ENCODE results near the gene SIGLEC11. TPM values are rescaled to one million over a fixed set of nuclear protein-coding genes. Genes with fewer than 3 reads are reported as not detected.

SIGLEC11 gene
- total RNA-seq, 1 donor from 2014 or later: 7.7 TPM

DNA sequence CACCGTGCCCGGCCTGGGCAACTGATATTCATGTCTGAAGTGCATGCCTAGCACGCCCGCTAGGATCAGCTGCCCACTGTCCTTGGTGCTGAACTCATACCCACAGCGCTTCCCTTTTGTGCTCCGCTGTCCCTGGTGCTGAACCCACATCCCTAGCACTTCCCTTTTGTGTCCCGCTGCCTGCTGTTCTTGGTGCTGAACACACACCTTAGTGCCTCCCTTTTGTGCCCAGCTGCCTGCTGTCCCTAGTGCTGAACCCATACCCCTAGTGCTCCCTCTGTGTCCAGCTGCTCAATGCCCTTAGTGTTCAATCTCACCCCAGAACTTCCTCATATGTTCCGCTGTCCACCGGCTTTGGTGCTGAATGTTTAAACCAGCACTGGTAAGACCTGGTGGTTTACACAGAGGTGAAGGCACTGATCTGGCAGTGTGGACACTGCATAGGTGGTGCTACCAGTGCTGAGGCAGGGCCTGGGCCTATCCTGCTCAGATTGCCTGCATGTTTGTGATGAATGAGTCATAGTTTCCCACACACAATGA is 26.3 kb upstream of the SIGLEC11 start:
- Histone ChIP-seq H3K36me3 (peaks cover 84% of the 10 kb centered on the region), H3K27me3 (ENCODE audit: low read depth) (no peaks in the 10 kb centered on the region), H3K27ac (no peak overlapping the region), H3K9me3 (no peaks in the 10 kb centered on the region), H3K4me1 (no peaks in the 10 kb centered on the region), H3K4me3 (no peak overlapping the region)
- ATAC-seq: peak; percentile 85 to 93
- TF ChIP-seq, protein P1, sequence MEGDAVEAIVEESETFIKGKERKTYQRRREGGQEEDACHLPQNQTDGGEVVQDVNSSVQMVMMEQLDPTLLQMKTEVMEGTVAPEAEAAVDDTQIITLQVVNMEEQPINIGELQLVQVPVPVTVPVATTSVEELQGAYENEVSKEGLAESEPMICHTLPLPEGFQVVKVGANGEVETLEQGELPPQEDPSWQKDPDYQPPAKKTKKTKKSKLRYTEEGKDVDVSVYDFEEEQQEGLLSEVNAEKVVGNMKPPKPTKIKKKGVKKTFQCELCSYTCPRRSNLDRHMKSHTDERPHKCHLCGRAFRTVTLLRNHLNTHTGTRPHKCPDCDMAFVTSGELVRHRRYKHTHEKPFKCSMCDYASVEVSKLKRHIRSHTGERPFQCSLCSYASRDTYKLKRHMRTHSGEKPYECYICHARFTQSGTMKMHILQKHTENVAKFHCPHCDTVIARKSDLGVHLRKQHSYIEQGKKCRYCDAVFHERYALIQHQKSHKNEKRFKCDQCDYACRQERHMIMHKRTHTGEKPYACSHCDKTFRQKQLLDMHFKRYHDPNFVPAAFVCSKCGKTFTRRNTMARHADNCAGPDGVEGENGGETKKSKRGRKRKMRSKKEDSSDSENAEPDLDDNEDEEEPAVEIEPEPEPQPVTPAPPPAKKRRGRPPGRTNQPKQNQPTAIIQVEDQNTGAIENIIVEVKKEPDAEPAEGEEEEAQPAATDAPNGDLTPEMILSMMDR (IDR thresholded peaks at IDR 0.05): no peak
- intact Hi-C loops (cut with DNase I): no loop called here
- peak; percentile 89 for DNase-seq

DNA sequence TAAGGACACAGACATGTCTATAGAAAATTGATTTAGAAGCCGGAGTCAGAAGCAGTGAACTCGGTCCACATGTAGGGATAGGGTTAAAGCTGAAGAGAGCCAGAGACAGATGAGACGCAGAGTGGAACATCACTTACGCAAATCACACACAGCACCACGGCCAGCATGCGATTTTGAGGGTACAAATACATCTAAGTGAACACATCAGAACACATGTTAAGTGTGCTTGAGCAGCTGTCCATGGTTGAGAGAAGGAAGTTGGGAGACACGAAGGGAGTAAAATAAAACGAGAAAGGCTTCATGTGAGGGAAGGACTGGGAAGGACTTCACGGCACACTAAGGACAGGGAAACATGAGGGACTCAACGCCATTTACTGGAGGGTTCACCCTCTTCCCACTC is 25.4 kb upstream of the SIGLEC11 start:
- TF ChIP-seq, protein P1 (IDR thresholded peaks at IDR 0.05): no peak
- H3K4me3 ChIP-seq: no peak overlapping the region
- H3K4me1 ChIP-seq: no peaks in the 10 kb centered on the region
- no peak overlapping the region for H3K27ac ChIP-seq
- H3K9me3 ChIP-seq: no peaks in the 10 kb centered on the region
- peaks cover 84% of the 10 kb centered on the region for H3K36me3 ChIP-seq
- intact Hi-C loops (cut with DNase I): no loop called here
- no peak for DNase-seq
- ATAC-seq: no peak
- no peaks in the 10 kb centered on the region for H3K27me3 ChIP-seq (ENCODE audit: low read depth)

DNA sequence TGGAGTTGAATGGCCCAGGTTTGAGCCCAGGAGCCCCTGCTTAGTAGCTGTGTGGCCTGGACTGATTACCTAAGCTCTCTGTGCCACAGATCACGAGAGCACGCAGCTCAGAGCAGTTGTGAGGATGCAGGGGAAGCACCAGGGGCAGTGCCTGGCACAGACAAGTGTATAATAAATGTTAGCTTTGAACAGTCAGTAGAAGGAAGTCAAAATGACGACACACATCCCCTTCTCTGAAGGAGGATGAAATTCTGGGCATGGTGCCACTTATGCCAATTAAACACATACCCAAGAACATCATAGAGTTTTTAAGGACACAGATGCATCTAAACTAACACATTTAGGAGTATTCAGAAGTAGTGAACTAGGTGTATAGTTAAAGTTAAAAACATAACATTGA is 24.9 kb upstream of the SIGLEC11 start:
- ATAC-seq (no peak), DNase-seq (no peak)
- no peak overlapping the region for H3K27ac ChIP-seq
- TF ChIP-seq, protein P1 (IDR thresholded peaks at IDR 0.05): no peak
- no peak overlapping the region for H3K4me3 ChIP-seq
- H3K36me3 ChIP-seq: peaks cover 84% of the 10 kb centered on the region
- no peaks in the 10 kb centered on the region for H3K4me1 ChIP-seq
- H3K9me3 ChIP-seq: no peaks in the 10 kb centered on the region
- no peaks in the 10 kb centered on the region for H3K27me3 ChIP-seq (ENCODE audit: low read depth)
- intact Hi-C loops (cut with DNase I): no loop called here

DNA sequence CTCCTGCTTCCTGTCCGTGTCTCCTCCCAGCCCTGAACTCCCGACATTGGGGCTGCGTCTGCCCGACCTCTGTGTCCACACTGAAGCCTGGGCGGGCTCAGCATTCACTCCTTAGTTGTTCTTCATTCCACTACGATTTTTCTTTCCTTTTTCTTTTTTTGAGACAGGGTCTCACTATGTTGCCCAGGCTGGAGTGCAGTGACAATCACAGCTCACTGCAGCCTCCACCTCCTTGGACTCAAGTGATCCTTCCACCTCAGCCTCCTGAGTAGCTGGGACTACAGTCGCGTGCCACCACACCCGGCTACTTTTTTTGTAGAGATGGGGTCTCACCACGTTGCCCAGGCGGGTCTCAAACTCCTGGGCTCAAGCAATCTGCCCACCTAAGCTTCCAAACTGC is 23.5 kb upstream of the SIGLEC11 start:
- H3K36me3 ChIP-seq: peaks cover 84% of the 10 kb centered on the region
- intact Hi-C loops (cut with DNase I): no loop called here
- H3K27me3 ChIP-seq (ENCODE audit: low read depth): no peaks in the 10 kb centered on the region
- DNase-seq: no peak
- no peak overlapping the region for H3K27ac ChIP-seq
- H3K9me3 ChIP-seq: no peaks in the 10 kb centered on the region
- no peak overlapping the region for H3K4me3 ChIP-seq
- H3K4me1 ChIP-seq: no peaks in the 10 kb centered on the region
- no peak for ATAC-seq
- TF ChIP-seq, protein P1 (IDR thresholded peaks at IDR 0.05): no peak

DNA sequence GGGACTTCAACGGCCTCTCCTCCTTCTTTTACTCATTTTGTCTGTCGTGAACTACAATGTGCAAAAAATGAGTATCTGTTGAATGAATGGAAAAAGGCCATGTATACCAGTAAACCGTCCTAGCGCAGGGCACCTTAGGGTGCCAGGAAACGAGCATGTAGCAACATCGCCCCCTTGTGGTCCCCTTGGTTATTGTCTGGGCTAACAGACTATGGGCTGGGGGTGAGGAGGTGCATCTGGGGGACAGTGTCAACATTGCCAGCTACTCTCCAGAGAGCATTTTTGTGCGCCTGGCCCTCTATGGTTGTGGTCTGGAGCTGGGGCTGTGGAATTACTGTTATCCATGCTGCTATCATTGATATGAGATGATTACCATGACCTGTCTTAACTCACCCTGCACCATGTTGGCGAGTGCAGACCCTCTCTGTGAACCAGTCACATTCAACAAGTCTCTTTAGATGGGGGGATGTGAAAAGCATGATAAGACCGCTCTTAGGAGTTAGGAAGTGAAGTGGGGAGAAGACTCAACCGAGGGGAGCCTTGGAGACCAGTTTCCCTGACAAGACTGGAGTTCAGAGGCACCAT is 22.8 kb upstream of the SIGLEC11 start:
- H3K4me1 ChIP-seq: no peaks in the 10 kb centered on the region
- peaks cover 83% of the 10 kb centered on the region for H3K36me3 ChIP-seq
- TF ChIP-seq, protein P1 (IDR thresholded peaks at IDR 0.05): peak; percentile 84
- no peak overlapping the region for H3K4me3 ChIP-seq
- no peaks in the 10 kb centered on the region for H3K9me3 ChIP-seq
- H3K27me3 ChIP-seq (ENCODE audit: low read depth): no peaks in the 10 kb centered on the region
- no peak overlapping the region for H3K27ac ChIP-seq
- ATAC-seq (peak; percentile 68 to 74), DNase-seq (peak; percentile 69)
- intact Hi-C loops (cut with DNase I): no loop called here

Measured in lower lobe of right lung (tissue), 2 donors.